GM23338 (cell line): ENCODE measurements around the gene RAB31. TPM values are rescaled to one million over a fixed set of nuclear protein-coding genes. Genes with fewer than 3 reads are reported as not detected.

Source experiments
- ATAC-seq: fragments of 200-7000 bp; cut with Tn5 transposase; 3 replicates; pipeline ENCODE4 v1.9.1; 2020
- DNase-seq: peaks from one replicate; pipeline ENCODE4 v3.0.0-alpha.2; 2015; ENCODE audit warnings: low spot score
- H2AFZ ChIP-seq: fragments of 200-600 bp; sonication (generic); 2 replicates; pipeline ENCODE4 v1.8.0; 2016; ENCODE audit warnings: antibody characterized with exemption, mild to moderate bottlenecking, moderate library complexity
- H3F3A ChIP-seq: fragments of 200-600 bp; sonication (generic); replicated peaks from 2 replicates; pipeline ENCODE4 v1.8.0; 2017; ENCODE audit warnings: antibody characterized with exemption, mixed run types, low read depth
- H3K27ac ChIP-seq: fragments of 200-600 bp; sonication (generic); 2 replicates; pipeline ENCODE4 v1.6.1; 2016; ENCODE audit warnings: low read depth
- H3K27me3 ChIP-seq: fragments of 200-600 bp; sonication (generic); 2 replicates; pipeline ENCODE4 v1.8.0; 2016; ENCODE audit warnings: mild to moderate bottlenecking, mixed run types, moderate library complexity; ENCODE audit not compliant: insufficient read depth
- H3K36me3 ChIP-seq: fragments of 200-600 bp; sonication (generic); 2 replicates; pipeline ENCODE4 v1.8.0; 2016; ENCODE audit warnings: mild to moderate bottlenecking; ENCODE audit not compliant: insufficient read depth
- H3K4me1 ChIP-seq: fragments of 200-600 bp; sonication (generic); 2 replicates; pipeline ENCODE4 v1.8.0; 2016; ENCODE audit warnings: mild to moderate bottlenecking, moderate library complexity; ENCODE audit not compliant: insufficient read depth
- H3K4me2 ChIP-seq: fragments of 200-600 bp; sonication (generic); 2 replicates; pipeline ENCODE4 v1.7.1; 2017; ENCODE audit warnings: mixed run types
- H3K4me3 ChIP-seq: fragments of 200-600 bp; sonication (generic); 2 replicates; pipeline ENCODE4 v1.6.1; 2016; ENCODE audit warnings: mixed run types
- H3K79me2 ChIP-seq: fragments of 200-600 bp; sonication (generic); replicated peaks from 2 replicates; pipeline ENCODE4 v1.8.0; 2017; ENCODE audit warnings: mild to moderate bottlenecking; ENCODE audit not compliant: insufficient read depth
- H3K9me2 ChIP-seq: fragments of 200-600 bp; sonication (generic); 2 replicates; pipeline ENCODE4 v1.8.0; 2017; ENCODE audit not compliant: insufficient read depth
- H4K20me1 ChIP-seq: fragments of 200-600 bp; sonication (generic); replicated peaks from 2 replicates; pipeline ENCODE4 v1.8.0; 2017; ENCODE audit warnings: mild to moderate bottlenecking; ENCODE audit not compliant: insufficient read depth
- H3K27ac Mint-ChIP-seq: 2 replicates; pipeline ENCODE4 v1.8.0; 2020; ENCODE audit warnings: inconsistent platforms, mild to moderate bottlenecking, moderate library complexity, mixed read lengths
- H3K27me3 Mint-ChIP-seq: 3 replicates; pipeline ENCODE4 v1.8.0; 2022; ENCODE audit warnings: low read depth, mild to moderate bottlenecking, moderate library complexity, mixed read lengths, inconsistent platforms; ENCODE audit not compliant: insufficient read depth, poor library complexity
- H3K36me3 Mint-ChIP-seq: 3 replicates; pipeline ENCODE4 v1.8.0; 2021; ENCODE audit warnings: low read depth, mild to moderate bottlenecking, inconsistent platforms, moderate library complexity, mixed read lengths
- H3K4me1 Mint-ChIP-seq: 3 replicates; pipeline ENCODE4 v1.8.0; 2020; ENCODE audit warnings: mild to moderate bottlenecking, inconsistent platforms, mixed read lengths
- H3K4me3 Mint-ChIP-seq: 3 replicates; pipeline ENCODE4 v1.8.0; 2021; ENCODE audit warnings: moderate library complexity, mild to moderate bottlenecking, inconsistent platforms, mixed read lengths
- H3K9me3 Mint-ChIP-seq: 3 replicates; pipeline ENCODE4 v1.8.0; 2020; ENCODE audit warnings: moderate library complexity, mild to moderate bottlenecking, inconsistent platforms, mixed read lengths
- EZH2phosphoT487 ChIP-seq: fragments of 200-600 bp; sonication (generic); IDR thresholded peaks from one replicate; pipeline ENCODE4 v1.8.1; 2018; ENCODE audit warnings: antibody characterized with exemption; ENCODE audit not compliant: unreplicated experiment
- JUNB ChIP-seq: IDR thresholded peaks from one replicate; pipeline ENCODE4 v1.6.1; 2016; ENCODE audit warnings: antibody characterized with exemption; ENCODE audit not compliant: unreplicated experiment
- NANOG ChIP-seq: IDR thresholded peaks from 2 replicates; pipeline ENCODE4 v1.6.1; 2016; ENCODE audit warnings: antibody characterized with exemption, borderline replicate concordance
- polyA plus RNA-seq: library from polyadenylated mRNA; unstranded; fragments of >200 nt; fragmentation: Nextera tagmentation; extraction: Ambion mirVana; gene quantifications from 2 replicates; pipeline ENCODE4 v1.2.1, GENCODE V29; 2016
- total RNA-seq: library from RNA; depleted of rRNA; stranded (reverse); fragments of >200 nt; shearing (Covaris generic); gene quantifications from 2 replicates; pipeline ENCODE4 v1.2.3, GENCODE V29; 2014
- TF ChIP-seq, protein P1 (sequence below): fragments of 250-450 bp; sonication (Bioruptor Pico); IDR thresholded peaks from 2 replicates; pipeline ENCODE4 v1.5.0; 2020; ENCODE audit warnings: mild to moderate bottlenecking, moderate library complexity

RAB31 gene
- total and polyA plus RNA-seq, 2 experiments from 2014 or later, result 33.8 to 46.1 TPM

DNA sequence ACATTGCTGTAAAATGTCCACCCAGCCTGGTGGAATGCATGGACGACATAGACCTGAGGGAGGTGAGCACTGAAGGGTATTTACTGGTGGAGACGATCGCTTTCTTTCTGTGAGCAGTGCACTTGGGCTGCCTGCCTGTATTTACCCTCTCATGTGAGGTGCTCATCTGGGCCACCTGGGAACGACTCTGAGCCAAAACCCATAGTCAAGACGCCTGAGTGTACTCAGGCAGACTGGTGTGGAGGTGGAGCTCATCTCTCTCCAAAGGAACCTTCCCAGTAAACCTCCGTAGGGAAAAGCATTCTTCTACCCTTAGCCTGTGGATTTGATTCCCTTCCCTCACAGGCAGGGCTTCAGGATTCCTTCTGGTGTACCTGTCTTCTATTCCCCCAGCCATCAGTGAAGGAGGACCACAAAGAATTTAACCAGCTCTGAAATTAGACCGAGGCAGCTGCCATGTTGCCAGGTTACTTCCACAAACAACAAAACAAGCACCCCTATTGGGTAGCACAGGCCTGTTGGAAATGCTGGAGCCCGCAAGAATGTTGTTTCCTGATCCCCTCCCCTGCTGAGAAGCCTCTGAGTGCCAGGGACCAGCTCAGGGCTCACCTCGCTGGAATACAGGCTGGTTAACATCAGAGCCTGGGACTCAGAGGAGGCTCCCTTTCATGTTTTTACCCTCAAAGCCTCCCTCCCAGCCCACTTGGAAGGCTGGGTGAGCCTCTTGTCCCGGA, 130.2 kb downstream of the RAB31 start:
- H3K4me1 Mint-ChIP-seq, result peaks cover 50% of the 10 kb centered on the region
- H3K27me3 Mint-ChIP-seq, result peaks cover 8% of the 10 kb centered on the region
- H3K4me3 Mint-ChIP-seq, result no peak overlapping the region
- Histone ChIP-seq H3K9me2 (no peaks in the 10 kb centered on the region; the same call in 1 of the 2 replicates), H3K4me2 (no peak overlapping the region), H3K36me3 (no peaks in the 10 kb centered on the region), H2AFZ (no peak overlapping the region), H3K4me1 (peaks cover 26% of the 10 kb centered on the region), H3F3A (no peaks in the 10 kb centered on the region), H3K27ac (peak overlapping the region; percentile 64; the same call in 1 of the 2 replicates), H3K27me3 (no peaks in the 10 kb centered on the region), H4K20me1 (no peaks in the 10 kb centered on the region), H3K4me3 (no peak overlapping the region), H3K79me2 (no peaks in the 10 kb centered on the region)
- DNase-seq (peak; percentile 91), ATAC-seq (peak; percentile 80)
- peak overlapping the region; percentile 53; the same call in 1 of the 2 replicates for H3K27ac Mint-ChIP-seq
- TF ChIP-seq, protein P1, sequence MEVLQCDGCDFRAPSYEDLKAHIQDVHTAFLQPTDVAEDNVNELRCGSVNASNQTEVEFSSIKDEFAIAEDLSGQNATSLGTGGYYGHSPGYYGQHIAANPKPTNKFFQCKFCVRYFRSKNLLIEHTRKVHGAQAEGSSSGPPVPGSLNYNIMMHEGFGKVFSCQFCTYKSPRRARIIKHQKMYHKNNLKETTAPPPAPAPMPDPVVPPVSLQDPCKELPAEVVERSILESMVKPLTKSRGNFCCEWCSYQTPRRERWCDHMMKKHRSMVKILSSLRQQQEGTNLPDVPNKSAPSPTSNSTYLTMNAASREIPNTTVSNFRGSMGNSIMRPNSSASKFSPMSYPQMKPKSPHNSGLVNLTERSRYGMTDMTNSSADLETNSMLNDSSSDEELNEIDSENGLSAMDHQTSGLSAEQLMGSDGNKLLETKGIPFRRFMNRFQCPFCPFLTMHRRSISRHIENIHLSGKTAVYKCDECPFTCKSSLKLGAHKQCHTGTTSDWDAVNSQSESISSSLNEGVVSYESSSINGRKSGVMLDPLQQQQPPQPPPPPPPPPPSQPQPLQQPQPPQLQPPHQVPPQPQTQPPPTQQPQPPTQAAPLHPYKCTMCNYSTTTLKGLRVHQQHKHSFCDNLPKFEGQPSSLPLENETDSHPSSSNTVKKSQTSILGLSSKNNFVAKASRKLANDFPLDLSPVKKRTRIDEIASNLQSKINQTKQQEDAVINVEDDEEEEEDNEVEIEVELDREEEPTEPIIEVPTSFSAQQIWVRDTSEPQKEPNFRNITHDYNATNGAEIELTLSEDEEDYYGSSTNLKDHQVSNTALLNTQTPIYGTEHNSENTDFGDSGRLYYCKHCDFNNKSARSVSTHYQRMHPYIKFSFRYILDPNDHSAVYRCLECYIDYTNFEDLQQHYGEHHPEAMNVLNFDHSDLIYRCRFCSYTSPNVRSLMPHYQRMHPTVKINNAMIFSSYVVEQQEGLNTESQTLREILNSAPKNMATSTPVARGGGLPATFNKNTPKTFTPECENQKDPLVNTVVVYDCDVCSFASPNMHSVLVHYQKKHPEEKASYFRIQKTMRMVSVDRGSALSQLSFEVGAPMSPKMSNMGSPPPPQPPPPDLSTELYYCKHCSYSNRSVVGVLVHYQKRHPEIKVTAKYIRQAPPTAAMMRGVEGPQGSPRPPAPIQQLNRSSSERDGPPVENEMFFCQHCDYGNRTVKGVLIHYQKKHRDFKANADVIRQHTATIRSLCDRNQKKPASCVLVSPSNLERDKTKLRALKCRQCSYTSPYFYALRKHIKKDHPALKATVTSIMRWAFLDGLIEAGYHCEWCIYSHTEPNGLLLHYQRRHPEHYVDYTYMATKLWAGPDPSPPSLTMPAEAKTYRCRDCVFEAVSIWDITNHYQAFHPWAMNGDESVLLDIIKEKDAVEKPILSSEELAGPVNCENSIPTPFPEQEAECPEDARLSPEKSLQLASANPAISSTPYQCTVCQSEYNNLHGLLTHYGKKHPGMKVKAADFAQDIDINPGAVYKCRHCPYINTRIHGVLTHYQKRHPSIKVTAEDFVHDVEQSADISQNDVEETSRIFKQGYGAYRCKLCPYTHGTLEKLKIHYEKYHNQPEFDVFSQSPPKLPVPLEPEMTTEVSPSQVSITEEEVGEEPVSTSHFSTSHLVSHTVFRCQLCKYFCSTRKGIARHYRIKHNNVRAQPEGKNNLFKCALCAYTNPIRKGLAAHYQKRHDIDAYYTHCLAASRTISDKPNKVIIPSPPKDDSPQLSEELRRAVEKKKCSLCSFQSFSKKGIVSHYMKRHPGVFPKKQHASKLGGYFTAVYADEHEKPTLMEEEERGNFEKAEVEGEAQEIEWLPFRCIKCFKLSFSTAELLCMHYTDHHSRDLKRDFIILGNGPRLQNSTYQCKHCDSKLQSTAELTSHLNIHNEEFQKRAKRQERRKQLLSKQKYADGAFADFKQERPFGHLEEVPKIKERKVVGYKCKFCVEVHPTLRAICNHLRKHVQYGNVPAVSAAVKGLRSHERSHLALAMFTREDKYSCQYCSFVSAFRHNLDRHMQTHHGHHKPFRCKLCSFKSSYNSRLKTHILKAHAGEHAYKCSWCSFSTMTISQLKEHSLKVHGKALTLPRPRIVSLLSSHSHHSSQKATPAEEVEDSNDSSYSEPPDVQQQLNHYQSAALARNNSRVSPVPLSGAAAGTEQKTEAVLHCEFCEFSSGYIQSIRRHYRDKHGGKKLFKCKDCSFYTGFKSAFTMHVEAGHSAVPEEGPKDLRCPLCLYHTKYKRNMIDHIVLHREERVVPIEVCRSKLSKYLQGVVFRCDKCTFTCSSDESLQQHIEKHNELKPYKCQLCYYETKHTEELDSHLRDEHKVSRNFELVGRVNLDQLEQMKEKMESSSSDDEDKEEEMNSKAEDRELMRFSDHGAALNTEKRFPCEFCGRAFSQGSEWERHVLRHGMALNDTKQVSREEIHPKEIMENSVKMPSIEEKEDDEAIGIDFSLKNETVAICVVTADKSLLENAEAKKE (CRISPR knock-in tag), result 0 out of 2 replicates have a peak, but pooled peaks have one; percentile 5
- TF ChIP-seq JUNB, result no peak
- no peaks in the 10 kb centered on the region; the same call in 2 of the 3 replicates for H3K36me3 Mint-ChIP-seq
- H3K9me3 Mint-ChIP-seq, result no peaks in the 10 kb centered on the region

DNA sequence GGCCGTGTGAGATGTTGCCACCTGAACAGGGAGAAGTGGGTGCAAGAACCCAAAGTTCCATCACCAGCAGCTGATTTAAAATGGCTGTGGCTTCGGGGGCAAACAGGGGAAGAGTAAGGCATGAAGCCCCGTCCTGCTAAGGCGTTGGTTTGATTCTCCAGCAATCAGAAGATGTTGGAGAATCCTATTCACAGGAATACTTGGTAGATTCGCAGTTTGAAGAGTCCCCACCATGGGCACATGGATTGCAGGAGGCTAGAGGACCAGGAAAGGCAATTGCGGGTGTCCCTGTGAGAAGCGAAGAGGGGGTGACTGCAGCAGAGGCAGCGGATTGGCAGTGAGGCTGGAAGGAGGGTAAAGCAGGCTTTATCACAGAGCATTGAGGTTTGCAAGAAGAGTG, 131.1 kb downstream of the RAB31 start:
- DNase-seq, result no peak
- Histone ChIP-seq H3K79me2 (no peaks in the 10 kb centered on the region), H2AFZ (no peak overlapping the region), H3F3A (0 out of 2 replicates have a peak, but pooled peaks cover 3% of the 10 kb centered on the region), H3K9me2 (no peaks in the 10 kb centered on the region; the same call in 1 of the 2 replicates), H4K20me1 (no peaks in the 10 kb centered on the region), H3K27me3 (no peaks in the 10 kb centered on the region), H3K27ac (peak overlapping the region; percentile 13; the same call in 1 of the 2 replicates), H3K4me2 (0 out of 2 replicates have a peak overlapping the region, but pooled peaks have one; percentile 22), H3K4me1 (peaks cover 27% of the 10 kb centered on the region), H3K4me3 (no peak overlapping the region), H3K36me3 (no peaks in the 10 kb centered on the region)
- no peak overlapping the region for H3K27ac Mint-ChIP-seq
- H3K9me3 Mint-ChIP-seq, result no peaks in the 10 kb centered on the region
- peaks cover 52% of the 10 kb centered on the region for H3K4me1 Mint-ChIP-seq
- no peak for ATAC-seq
- H3K36me3 Mint-ChIP-seq, result no peaks in the 10 kb centered on the region; the same call in 2 of the 3 replicates
- no peak overlapping the region for H3K4me3 Mint-ChIP-seq
- peaks cover 10% of the 10 kb centered on the region for H3K27me3 Mint-ChIP-seq
- TF ChIP-seq NANOG (no peak), EZH2phosphoT487 (no peak)
- TF ChIP-seq, protein P1 (CRISPR knock-in tag), result no peak
